CD4-positive, alpha-beta memory T cell (primary cell): Measurements from ENCODE around the gene MSI2. TPM values are rescaled to one million over a fixed set of nuclear protein-coding genes. Genes with fewer than 3 reads are reported as not detected.

ENCODE experiments used
- CTCF ChIA-PET: fragments of 350-600 bp; sonication (Branson Sonifier 250); formaldehyde crosslinking; loops from one replicate; lab custom pipeline; 2021; ENCODE audit warnings: inconsistent platforms; ENCODE audit not compliant: partially characterized antibody; lab: Charles Lee
- POLR2A ChIA-PET: fragments of 350-600 bp; sonication (Branson Sonifier 250); formaldehyde crosslinking; loops from one replicate; lab custom pipeline; 2021; ENCODE audit not compliant: partially characterized antibody; lab: Charles Lee
- DNase-seq, 5 donors: peaks; one replicate each; pipeline versions ENCODE4 v3.0.0 to v3.0.0-alpha.2; 2020 to 2022; ENCODE audit warnings: mixed read lengths in 1 of 5
- H3K27ac ChIP-seq: one replicate; pipeline ENCODE4 v1.7.0; 2013; ENCODE audit warnings: low read depth, low read length
- H3K27me3 ChIP-seq: 2 replicates; pipeline ENCODE4 v1.7.0; 2013; ENCODE audit warnings: mild to moderate bottlenecking, low read length, moderate library complexity; ENCODE audit not compliant: insufficient read depth
- H3K36me3 ChIP-seq: 2 replicates; pipeline ENCODE4 v1.7.0; 2013; ENCODE audit warnings: mild to moderate bottlenecking, low read length, moderate library complexity; ENCODE audit not compliant: insufficient read depth
- H3K4me1 ChIP-seq: 2 replicates; pipeline ENCODE4 v1.7.0; 2013; ENCODE audit warnings: mild to moderate bottlenecking, low read length, moderate library complexity; ENCODE audit not compliant: insufficient read depth
- H3K4me3 ChIP-seq, 2 donors: one replicate each; pipeline ENCODE4 v1.7.0; 2013; ENCODE audit warnings: low read length in 2 of 2, mild to moderate bottlenecking in 1 of 2
- H3K9me3 ChIP-seq, 2 donors: one replicate each; pipeline ENCODE4 v1.7.0; 2013; ENCODE audit warnings: low read length in 2 of 2, control low read depth in 1 of 2; ENCODE audit not compliant: control insufficient read depth in 1 of 2
- H3K27ac Mint-ChIP-seq, 7 donors: one replicate each; pipeline ENCODE4 v1.8.0; 2020 to 2021; ENCODE audit warnings: mixed read lengths in 7 of 7, mild to moderate bottlenecking in 6 of 7, inconsistent platforms in 3 of 7, moderate library complexity in 3 of 7
- H3K27me3 Mint-ChIP-seq, 2 donors: one replicate each; pipeline ENCODE4 v1.8.0; 2020 to 2021; ENCODE audit warnings: mixed read lengths in 2 of 2
- H3K36me3 Mint-ChIP-seq, 2 donors: one replicate each; pipeline ENCODE4 v1.8.0; 2020 to 2021; ENCODE audit warnings: mixed read lengths in 2 of 2, inconsistent platforms in 1 of 2, mild to moderate bottlenecking in 1 of 2
- H3K4me1 Mint-ChIP-seq, 4 donors: one replicate each; pipeline ENCODE4 v1.8.0; 2020 to 2021; ENCODE audit warnings: mixed read lengths in 4 of 4, mild to moderate bottlenecking in 1 of 4
- H3K4me3 Mint-ChIP-seq, 8 donors: one replicate each; pipeline ENCODE4 v1.8.0; 2020 to 2021; ENCODE audit warnings: mixed read lengths in 8 of 8, mild to moderate bottlenecking in 7 of 8, moderate library complexity in 6 of 8, inconsistent platforms in 3 of 8
- H3K9me3 Mint-ChIP-seq, 8 donors: one replicate each; pipeline ENCODE4 v1.8.0; 2020 to 2021; ENCODE audit warnings: mixed read lengths in 8 of 8, mild to moderate bottlenecking in 5 of 8, inconsistent platforms in 3 of 8, moderate library complexity in 1 of 8
- intact Hi-C: fragments of 100-400 bp; cut with micrococcal nuclease; formaldehyde crosslinking; loops from one replicate; pipeline ENCODE4 v1.15.1; 2023
- polyA plus RNA-seq, 2 donors: library from polyadenylated mRNA; unstranded; fragments of 300-500 nt; fragmentation: Illumina TruSeq; gene quantifications; one replicate each; pipeline ENCODE4 v1.2.3, GENCODE V29; 2021
- total RNA-seq, 2 experiments: library from RNA; stranded (reverse); gene quantifications; one replicate each; pipeline ENCODE4 v1.2.3, GENCODE V29; 2021

MSI2 gene
- total and polyA plus RNA-seq, 4 experiments from 2014 or later, result 2.1 to 110 (median 55.3) TPM

- Mint-ChIP-seq H3K4me1 (peaks cover 13 to 34% (median 23%) of the 10 kb centered on the region in 4 donors), H3K27ac (peak overlapping the region in 2 of 7 donors; percentile 17 to 30), H3K36me3 (peaks cover 24 to 27% of the 10 kb centered on the region in 2 donors), H3K27me3 (no peaks in the 10 kb centered on the region), H3K4me3 (no peak overlapping the region), H3K9me3 (peaks cover 0 to 1% (median 0%) of the 10 kb centered on the region in 8 donors)
- H3K4me3 ChIP-seq, result no peak overlapping the region
- POLR2A ChIA-PET, result no interaction called here
- H3K27ac ChIP-seq, result no peak overlapping the region
- CTCF ChIA-PET, result no interaction called here
- no peaks in the 10 kb centered on the region for H3K9me3 ChIP-seq
- no peaks in the 10 kb centered on the region for H3K4me1 ChIP-seq
- no peaks in the 10 kb centered on the region for H3K27me3 ChIP-seq
- intact Hi-C loops, result no loop called here
- no peak for DNase-seq
- peaks cover 7% of the 10 kb centered on the region for H3K36me3 ChIP-seq
Observed at GRCh38 chr17:57327176-57327970, 71.0 kb downstream of the MSI2 start.

GRCh38 chr17:57328109-57328882 lies 72.0 kb downstream of the MSI2 start:
- POLR2A ChIA-PET, result no interaction called here
- Mint-ChIP-seq H3K4me1 (peaks cover 13 to 30% (median 23%) of the 10 kb centered on the region in 4 donors), H3K27me3 (no peaks in the 10 kb centered on the region)

GRCh38 chr17:57329380-57330214 lies 73.3 kb downstream of the MSI2 start:
- Histone ChIP-seq H3K4me1 (no peaks in the 10 kb centered on the region), H3K9me3 (no peaks in the 10 kb centered on the region), H3K27me3 (no peaks in the 10 kb centered on the region), H3K4me3 (no peak overlapping the region), H3K36me3 (peaks cover 3% of the 10 kb centered on the region), H3K27ac (no peak overlapping the region)
- Mint-ChIP-seq H3K4me1 (peaks cover 12 to 29% (median 22%) of the 10 kb centered on the region in 4 donors), H3K4me3 (no peak overlapping the region), H3K36me3 (peaks cover 15% of the 10 kb centered on the region in 2 donors), H3K27ac (no peak overlapping the region), H3K9me3 (peaks cover 0 to 1% (median 0%) of the 10 kb centered on the region in 8 donors), H3K27me3 (no peaks in the 10 kb centered on the region)
- CTCF ChIA-PET, result interaction anchor here (0.8 kb wide), 1 partner anchor 87 kb away, joined by 4 read pairs; no protein-coding TSS in a partner anchor
- no peak for DNase-seq
- intact Hi-C loops, result no loop called here
- POLR2A ChIA-PET, result no interaction called here

More at GRCh38 chr17:57328109-57328882, 72.0 kb downstream of the MSI2 start:
- peak overlapping the region in 1 of 7 donors; percentile 65 for H3K27ac Mint-ChIP-seq
- H3K9me3 Mint-ChIP-seq, result peaks cover 0 to 1% (median 0%) of the 10 kb centered on the region in 8 donors
- peaks cover 7% of the 10 kb centered on the region for H3K36me3 ChIP-seq
- CTCF ChIA-PET, result no interaction called here
- H3K27ac ChIP-seq, result no peak overlapping the region
- H3K36me3 Mint-ChIP-seq, result peaks cover 23 to 24% of the 10 kb centered on the region in 2 donors
- DNase-seq, result no peak
- no peak overlapping the region for H3K4me3 Mint-ChIP-seq
- no peak overlapping the region for H3K4me3 ChIP-seq
- H3K4me1 ChIP-seq, result no peaks in the 10 kb centered on the region
- no peaks in the 10 kb centered on the region for H3K27me3 ChIP-seq
- intact Hi-C loops, result no loop called here
- H3K9me3 ChIP-seq, result no peaks in the 10 kb centered on the region

- Mint-ChIP-seq H3K9me3 (no peaks in the 10 kb centered on the region), H3K4me3 (no peak overlapping the region), H3K27me3 (no peaks in the 10 kb centered on the region), H3K4me1 (peaks cover 17 to 26% (median 21%) of the 10 kb centered on the region in 4 donors), H3K27ac (no peak overlapping the region), H3K36me3 (peaks cover 7 to 8% of the 10 kb centered on the region in 2 donors)
- H3K9me3 ChIP-seq, result no peaks in the 10 kb centered on the region
- intact Hi-C loops, result no loop called here
- no peaks in the 10 kb centered on the region for H3K36me3 ChIP-seq
- CTCF ChIA-PET, result no interaction called here
- POLR2A ChIA-PET, result no interaction called here
- no peak for DNase-seq
- H3K27me3 ChIP-seq, result no peaks in the 10 kb centered on the region
- H3K4me1 ChIP-seq, result no peaks in the 10 kb centered on the region
- no peak overlapping the region for H3K27ac ChIP-seq
- H3K4me3 ChIP-seq, result no peak overlapping the region
Observed at GRCh38 chr17:57330587-57330986, 74.3 kb downstream of the MSI2 start.

- Histone ChIP-seq H3K36me3 (no peaks in the 10 kb centered on the region), H3K27ac (no peak overlapping the region), H3K9me3 (no peaks in the 10 kb centered on the region), H3K4me3 (no peak overlapping the region), H3K27me3 (no peaks in the 10 kb centered on the region), H3K4me1 (no peaks in the 10 kb centered on the region)
- DNase-seq, result no peak
- Mint-ChIP-seq H3K27me3 (no peaks in the 10 kb centered on the region), H3K36me3 (peaks cover 3 to 8% of the 10 kb centered on the region in 2 donors), H3K9me3 (no peaks in the 10 kb centered on the region), H3K4me3 (no peak overlapping the region), H3K27ac (peak overlapping the region in 1 of 7 donors; percentile 35), H3K4me1 (peaks cover 22 to 28% (median 25%) of the 10 kb centered on the region in 4 donors)
- CTCF ChIA-PET, result no interaction called here
- intact Hi-C loops, result no loop called here
- POLR2A ChIA-PET, result no interaction called here
Observed at GRCh38 chr17:57331423-57331822, 75.1 kb downstream of the MSI2 start.

GRCh38 chr17:57332501-57332900 lies 76.2 kb downstream of the MSI2 start:
- DNase-seq, result no peak
- Histone ChIP-seq H3K4me3 (no peak overlapping the region), H3K4me1 (no peaks in the 10 kb centered on the region), H3K36me3 (no peaks in the 10 kb centered on the region), H3K27ac (no peak overlapping the region), H3K9me3 (no peaks in the 10 kb centered on the region), H3K27me3 (no peaks in the 10 kb centered on the region)
- CTCF ChIA-PET, result interaction anchor here (1.0 to 1.5 kb wide), 2 partner anchors 12 to 89 kb away, joined by 3 to 4 read pairs; no protein-coding TSS in a partner anchor
- Mint-ChIP-seq H3K4me1 (peaks cover 16 to 24% (median 19%) of the 10 kb centered on the region in 4 donors), H3K4me3 (no peak overlapping the region), H3K27ac (no peak overlapping the region), H3K36me3 (peaks cover under 1 to 5% of the 10 kb centered on the region in 2 donors), H3K27me3 (no peaks in the 10 kb centered on the region), H3K9me3 (no peaks in the 10 kb centered on the region)
- POLR2A ChIA-PET, result no interaction called here
- intact Hi-C loops, result no loop called here
